Stomach (tissue), 19 donors: ENCODE measurements around the gene YWHAG. TPM values are rescaled to one million over a fixed set of nuclear protein-coding genes. Genes with fewer than 3 reads are reported as not detected.

Source experiments
- DNase-seq, 2 donors: peaks; one replicate each; pipeline versions ENCODE4 v3.0.0 to v3.0.0-alpha.2; 2013 to 2019
- H3K27ac ChIP-seq, 5 donors: fragments of 200-600 bp in 4 of 5; sonication (generic) in 4 of 5; one replicate each; pipeline ENCODE4 v1.5.1; 2013 to 2019; ENCODE audit warnings: mild to moderate bottlenecking in 1 of 5, moderate library complexity in 1 of 5
- H3K27me3 ChIP-seq, 3 donors: fragments of 200-600 bp; sonication (generic); one replicate each; pipeline ENCODE4 v1.5.1; 2017 to 2019; ENCODE audit warnings: mixed run types in 1 of 3
- H3K36me3 ChIP-seq, 4 donors: fragments of 200-600 bp; sonication (generic); 1 replicate in 3 of 4; 2 replicates in 1 of 4; pipeline ENCODE4 v1.5.1; 2016 to 2019
- H3K4me1 ChIP-seq, 4 donors: fragments of 200-600 bp; sonication (generic); one replicate each; pipeline ENCODE4 v1.5.1; 2016 to 2019
- H3K4me3 ChIP-seq, 4 donors: fragments of 200-600 bp; sonication (generic) in 3 of 4; one replicate each; pipeline ENCODE4 v1.5.1; 2016 to 2019; ENCODE audit warnings: mild to moderate bottlenecking in 1 of 4
- H3K9me3 ChIP-seq, 4 donors: fragments of 200-600 bp; sonication (generic); one replicate each; pipeline ENCODE4 v1.5.1; 2016 to 2019
- EP300 ChIP-seq: sonication (generic); formaldehyde crosslinking; IDR thresholded peaks from one replicate; pipeline ENCODE4 v1.6.1; 2017; ENCODE audit warnings: antibody characterized with exemption
- POLR2A ChIP-seq, 4 donors: fragments of 450-650 bp; IDR thresholded peaks; one replicate each; pipeline ENCODE4 v1.6.1; 2016; ENCODE audit warnings: antibody characterized with exemption in 4 of 4, control low read depth in 2 of 4, mild to moderate bottlenecking in 1 of 4, moderate library complexity in 1 of 4
- POLR2AphosphoS5 ChIP-seq, 3 donors: sonication (generic); formaldehyde crosslinking; IDR thresholded peaks; one replicate each; pipeline ENCODE4 v1.6.1; 2016; ENCODE audit warnings: antibody characterized with exemption in 3 of 3
- WGBS, 5 donors: extraction: QIAGEN DNeasy Blood & Tissue Kit in 3 of 5; methylation state at CpG; one replicate each; pipeline versions ENCODE4 v1.1.5 to v1.1.7; 2013 to 2018; 5-methylcytosine and 5-hydroxymethylcytosine counted together
- intact Hi-C: fragments of 100-400 bp; cut with DNase I; formaldehyde crosslinking; loops from one replicate; pipeline ENCODE4 v1.15.1; 2023; ENCODE audit warnings: low total_unique reads
- long read RNA-seq, 10 donors: transcript quantifications; one replicate each; lab custom pipeline, GENCODE V29; 2026
- polyA plus RNA-seq, 3 donors: library from polyadenylated mRNA; stranded (reverse); fragments of 200-250 nt; gene quantifications; one replicate each; pipeline ENCODE4 v1.2.3, GENCODE V29; 2013
- total RNA-seq, 5 donors: library from RNA; depleted of rRNA; stranded (reverse); fragments of >200 nt; gene quantifications; one replicate each; pipeline versions ENCODE4 v1.1.0 to v1.2.3, GENCODE V29; 2014 to 2016
- TF ChIP-seq, protein P1 (sequence below), 7 experiments: fragments of 450-650 bp in 4 of 7; fragments of 200-600 bp in 3 of 7; sonication (generic) in 3 of 7; IDR thresholded peaks; one replicate each; pipeline ENCODE4 v1.5.1; 2016 to 2019; ENCODE audit warnings: antibody characterized with exemption in 7 of 7, control low read depth in 2 of 7, mild to moderate bottlenecking in 1 of 7
- donor health status: healthy with polysubstance abuse.
- donor health status: Bipolar disorder and iron deficiency.
- donor health status: healthy.

Gene YWHAG
- 10 to 100 TPM; 28.6 to 64.6 (median 56.2) TPM for total RNA-seq
- 10 to 100 TPM; 26.7 to 42.5 (median 41.2) TPM for polyA plus RNA-seq
- long read RNA-seq, donor 1, transcript YWHAG-201 (2 exons, 3,750 nt): major isoform, 13 of 13 reads
- long read RNA-seq, donor 1, partial matches to known transcripts: 0 of 13 reads
- long read RNA-seq, donor 1, other reads (novel, unspliced or antisense): 0 of 13 reads
- long read RNA-seq, donor 2, transcript YWHAG-201 (2 exons, 3,750 nt): major isoform, 16 of 16 reads
- long read RNA-seq, donor 2, partial matches to known transcripts: 0 of 16 reads
- long read RNA-seq, donor 2, other reads (novel, unspliced or antisense): 0 of 16 reads
- long read RNA-seq, donor 3, transcript YWHAG-201 (2 exons, 3,750 nt): major isoform, 10 of 10 reads
- long read RNA-seq, donor 3, partial matches to known transcripts: 0 of 10 reads
- long read RNA-seq, donor 3, other reads (novel, unspliced or antisense): 0 of 10 reads
- long read RNA-seq, donor 4, partial matches to known transcripts: 0 of 3 reads
- long read RNA-seq, donor 4, other reads (novel, unspliced or antisense): 0 of 3 reads
- long read RNA-seq, donor 5, transcript YWHAG-201 (2 exons, 3,750 nt): major isoform, 38 of 98 reads
- long read RNA-seq, donor 5, partial matches to known transcripts: 60 of 98 reads
- long read RNA-seq, donor 5, other reads (novel, unspliced or antisense): 0 of 98 reads
- long read RNA-seq, donor 6, transcript YWHAG-201 (2 exons, 3,750 nt): major isoform, 48 of 48 reads
- long read RNA-seq, donor 6, partial matches to known transcripts: 0 of 48 reads
- long read RNA-seq, donor 6, other reads (novel, unspliced or antisense): 0 of 48 reads
- long read RNA-seq, donor 7, transcript YWHAG-201 (2 exons, 3,750 nt): major isoform, 37 of 37 reads
- long read RNA-seq, donor 7, partial matches to known transcripts: 0 of 37 reads
- long read RNA-seq, donor 7, other reads (novel, unspliced or antisense): 0 of 37 reads
- long read RNA-seq, donor 8, transcript YWHAG-201 (2 exons, 3,750 nt): major isoform, 9 of 9 reads
- long read RNA-seq, donor 8, partial matches to known transcripts: 0 of 9 reads
- long read RNA-seq, donor 8, other reads (novel, unspliced or antisense): 0 of 9 reads
- long read RNA-seq, donor 9, transcript YWHAG-201 (2 exons, 3,750 nt): major isoform, 27 of 27 reads
- long read RNA-seq, donor 9, partial matches to known transcripts: 0 of 27 reads
- long read RNA-seq, donor 9, other reads (novel, unspliced or antisense): 0 of 27 reads
- long read RNA-seq, donor 10, transcript YWHAG-201 (2 exons, 3,750 nt): major isoform, 7 of 7 reads
- long read RNA-seq, donor 10, partial matches to known transcripts: 0 of 7 reads
- long read RNA-seq, donor 10, other reads (novel, unspliced or antisense): 0 of 7 reads

DNA sequence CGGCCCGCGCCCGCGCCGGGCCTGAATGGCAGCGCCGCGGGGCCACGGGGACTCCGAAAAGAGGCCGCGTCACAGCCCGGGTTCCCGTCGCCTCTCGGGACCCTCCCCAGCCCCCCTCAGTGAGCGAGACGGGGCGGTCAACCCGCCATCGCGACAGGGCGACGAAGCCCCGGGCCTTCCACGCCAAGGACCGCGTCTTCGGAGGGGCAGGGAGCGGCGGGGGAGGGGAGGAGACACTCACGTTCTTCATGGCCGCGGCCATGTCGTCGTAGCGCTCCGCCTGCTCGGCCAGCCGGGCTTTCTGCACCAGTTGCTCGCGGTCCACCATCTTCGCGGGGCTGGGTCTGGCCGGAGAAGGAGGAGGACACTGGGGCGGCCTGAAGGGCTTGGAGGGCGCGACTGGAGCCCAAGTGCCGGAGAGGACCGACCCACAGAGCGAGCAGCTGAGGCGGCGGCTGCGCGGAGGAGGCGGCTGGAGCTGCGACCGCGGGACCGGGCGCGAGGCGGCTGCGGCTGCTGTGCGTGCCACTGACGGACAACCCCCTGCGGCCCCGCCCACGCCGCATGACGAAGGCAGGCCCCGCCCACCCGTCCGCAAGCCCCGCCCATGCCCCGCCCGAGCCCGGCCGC is at the start of gene YWHAG:
YWHAG (minus strand) TSS at position 511 of the 630 bp plus-strand sequence; CDS start at position 328, 183 bp downstream.
- TF ChIP-seq, protein P1, sequence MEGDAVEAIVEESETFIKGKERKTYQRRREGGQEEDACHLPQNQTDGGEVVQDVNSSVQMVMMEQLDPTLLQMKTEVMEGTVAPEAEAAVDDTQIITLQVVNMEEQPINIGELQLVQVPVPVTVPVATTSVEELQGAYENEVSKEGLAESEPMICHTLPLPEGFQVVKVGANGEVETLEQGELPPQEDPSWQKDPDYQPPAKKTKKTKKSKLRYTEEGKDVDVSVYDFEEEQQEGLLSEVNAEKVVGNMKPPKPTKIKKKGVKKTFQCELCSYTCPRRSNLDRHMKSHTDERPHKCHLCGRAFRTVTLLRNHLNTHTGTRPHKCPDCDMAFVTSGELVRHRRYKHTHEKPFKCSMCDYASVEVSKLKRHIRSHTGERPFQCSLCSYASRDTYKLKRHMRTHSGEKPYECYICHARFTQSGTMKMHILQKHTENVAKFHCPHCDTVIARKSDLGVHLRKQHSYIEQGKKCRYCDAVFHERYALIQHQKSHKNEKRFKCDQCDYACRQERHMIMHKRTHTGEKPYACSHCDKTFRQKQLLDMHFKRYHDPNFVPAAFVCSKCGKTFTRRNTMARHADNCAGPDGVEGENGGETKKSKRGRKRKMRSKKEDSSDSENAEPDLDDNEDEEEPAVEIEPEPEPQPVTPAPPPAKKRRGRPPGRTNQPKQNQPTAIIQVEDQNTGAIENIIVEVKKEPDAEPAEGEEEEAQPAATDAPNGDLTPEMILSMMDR (IDR thresholded peaks at IDR 0.05): no peak
- TF ChIP-seq POLR2AphosphoS5 (IDR thresholded peaks at IDR 0.05) (peak; percentile 96 to 100 (median 100)), POLR2A (IDR thresholded peaks at IDR 0.05) (peak in 1 of 4 donors; percentile 95), EP300 (peak; percentile 31)
- DNase-seq: peak; percentile 91 to 97
- intact Hi-C loops: no loop called here
- Histone ChIP-seq H3K27ac (peak within 1 kb of the TSS; percentile 94 to 100 (median 98)), H3K36me3 (peaks cover 0 to 10% (median 4%) of the 10 kb centered on the region in 4 donors), H3K4me3 (peak within 1 kb of the TSS; percentile 75 to 98 (median 78)), H3K9me3 (no peaks in the 10 kb centered on the region), H3K27me3 (no peaks in the 10 kb centered on the region), H3K4me1 (peaks cover 21 to 54% (median 45%) of the 10 kb centered on the region in 4 donors)
- WGBS, 5 donors: 0 to 1% (median 0%) methylated on average over 28 to 80 of the region's 80 CpGs

- Histone ChIP-seq H3K9me3 (no peaks in the 10 kb centered on the region), H3K4me1 (no peaks in the 10 kb centered on the region), H3K27me3 (no peaks in the 10 kb centered on the region), H3K27ac (no peak overlapping the region), H3K4me3 (no peak overlapping the region), H3K36me3 (no peaks in the 10 kb centered on the region)
- TF ChIP-seq EP300: no peak
- TF ChIP-seq, protein P1 (IDR thresholded peaks at IDR 0.05): no peak
- intact Hi-C loops: no loop called here
- no peak for DNase-seq
Observed at GRCh38 chr7:76408121-76408560, 49.4 kb upstream of the YWHAG start.

- no peaks in the 10 kb centered on the region for H3K36me3 ChIP-seq
- H3K27ac ChIP-seq: no peak overlapping the region
- intact Hi-C loops: no loop called here
- H3K27me3 ChIP-seq: no peaks in the 10 kb centered on the region
- no peaks in the 10 kb centered on the region for H3K4me1 ChIP-seq
- no peak for TF ChIP-seq POLR2AphosphoS5 (IDR thresholded peaks at IDR 0.05)
- TF ChIP-seq POLR2A (IDR thresholded peaks at IDR 0.05): no peak
- TF ChIP-seq, protein P1 (IDR thresholded peaks at IDR 0.05): no peak
- TF ChIP-seq EP300: no peak
- DNase-seq: no peak
- no peaks in the 10 kb centered on the region for H3K9me3 ChIP-seq
- 70 to 93% (median 87%) methylated on average over 4 of the region's 4 CpGs for WGBS, 5 donors
- no peak overlapping the region for H3K4me3 ChIP-seq
Observed at GRCh38 chr7:76407718-76408117, 48.9 kb upstream of the YWHAG start.
